HEK293T (cell line): Measurements from ENCODE around the gene SLC38A1.

Source experiments
- BHLHE40 ChIP-seq: fragments of 450-650 bp; IDR thresholded peaks from 2 replicates; pipeline ENCODE4 v1.6.1; 2016; ENCODE audit warnings: mild to moderate bottlenecking, moderate library complexity, borderline replicate concordance
- FOXA1 ChIP-seq: fragments of 450-650 bp; IDR thresholded peaks from 2 replicates; pipeline ENCODE4 v1.6.1; 2016; ENCODE audit warnings: mild to moderate bottlenecking
- FOXK2 ChIP-seq: fragments of 450-650 bp; IDR thresholded peaks from 2 replicates; pipeline ENCODE4 v1.6.1; 2016; ENCODE audit warnings: mild to moderate bottlenecking
- FOXM1 ChIP-seq: fragments of 450-650 bp; IDR thresholded peaks from 2 replicates; pipeline ENCODE4 v1.6.1; 2017; ENCODE audit warnings: mild to moderate bottlenecking, borderline replicate concordance
- HDGF ChIP-seq: fragments of 450-650 bp; IDR thresholded peaks from 2 replicates; pipeline ENCODE4 v1.6.1; 2017; ENCODE audit warnings: antibody characterized with exemption, borderline replicate concordance
- LEF1 ChIP-seq: fragments of 450-650 bp; IDR thresholded peaks from 2 replicates; pipeline ENCODE4 v1.6.1; 2017; ENCODE audit warnings: mild to moderate bottlenecking, borderline replicate concordance
- PKNOX1 ChIP-seq: fragments of 450-650 bp; IDR thresholded peaks from 2 replicates; pipeline ENCODE4 v1.6.1; 2016
- SP1 ChIP-seq: fragments of 450-650 bp; IDR thresholded peaks from 2 replicates; pipeline ENCODE4 v1.6.1; 2017
- SUZ12 ChIP-seq: fragments of 450-650 bp; IDR thresholded peaks from 2 replicates; pipeline ENCODE4 v1.6.1; 2016; ENCODE audit warnings: mild to moderate bottlenecking
- TARDBP ChIP-seq: fragments of 450-650 bp; IDR thresholded peaks from 2 replicates; pipeline ENCODE4 v1.6.1; 2016
- ZNF384 ChIP-seq: fragments of 450-650 bp; IDR thresholded peaks from 2 replicates; pipeline ENCODE4 v1.6.1; 2016

GRCh38 chr12:46292754-46293402, 24.0 kb upstream of the SLC38A1 start:
- TF ChIP-seq FOXM1 (no peak), SP1 (no peak), PKNOX1 (no peak), FOXK2 (no peak), LEF1 (no peak), FOXA1 (no peak), HDGF (no peak), SUZ12 (no peak), BHLHE40 (no peak), ZNF384 (no peak), TARDBP (no peak)
